ENCODE measurements around the gene POLE2.
"Not testable (repeated sequence)": the region's sequence is repeated elsewhere in the genome, so short reads cannot be mapped to it uniquely, and the experiment has no call there.

POLE2 gene

DNA sequence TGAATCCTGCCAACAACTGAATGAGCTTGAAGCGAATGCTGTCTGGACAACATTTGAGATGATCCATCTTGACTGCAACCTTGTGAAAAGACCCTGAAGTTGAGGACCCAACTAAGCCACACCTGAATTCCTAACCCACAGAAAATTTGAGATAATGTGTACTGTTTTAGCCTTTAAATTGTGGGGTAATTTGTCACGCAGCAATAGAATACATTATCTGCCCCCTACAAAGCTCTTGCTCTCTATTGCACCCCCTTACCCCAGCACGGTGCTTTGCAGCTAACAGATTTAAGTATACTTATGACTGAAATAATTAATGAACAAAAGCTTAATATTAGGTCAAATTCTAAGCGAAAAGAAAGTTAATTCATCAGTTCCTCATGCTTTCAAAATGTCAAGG lies 1.6 kb downstream of the POLE2 start:
- TF ChIP-seq, protein P1, sequence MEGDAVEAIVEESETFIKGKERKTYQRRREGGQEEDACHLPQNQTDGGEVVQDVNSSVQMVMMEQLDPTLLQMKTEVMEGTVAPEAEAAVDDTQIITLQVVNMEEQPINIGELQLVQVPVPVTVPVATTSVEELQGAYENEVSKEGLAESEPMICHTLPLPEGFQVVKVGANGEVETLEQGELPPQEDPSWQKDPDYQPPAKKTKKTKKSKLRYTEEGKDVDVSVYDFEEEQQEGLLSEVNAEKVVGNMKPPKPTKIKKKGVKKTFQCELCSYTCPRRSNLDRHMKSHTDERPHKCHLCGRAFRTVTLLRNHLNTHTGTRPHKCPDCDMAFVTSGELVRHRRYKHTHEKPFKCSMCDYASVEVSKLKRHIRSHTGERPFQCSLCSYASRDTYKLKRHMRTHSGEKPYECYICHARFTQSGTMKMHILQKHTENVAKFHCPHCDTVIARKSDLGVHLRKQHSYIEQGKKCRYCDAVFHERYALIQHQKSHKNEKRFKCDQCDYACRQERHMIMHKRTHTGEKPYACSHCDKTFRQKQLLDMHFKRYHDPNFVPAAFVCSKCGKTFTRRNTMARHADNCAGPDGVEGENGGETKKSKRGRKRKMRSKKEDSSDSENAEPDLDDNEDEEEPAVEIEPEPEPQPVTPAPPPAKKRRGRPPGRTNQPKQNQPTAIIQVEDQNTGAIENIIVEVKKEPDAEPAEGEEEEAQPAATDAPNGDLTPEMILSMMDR (IDR thresholded peaks at IDR 0.05; ENCODE audit: low read depth, low read length, missing control alignments), result no peak
- no peak overlapping the region; the same call in 1 of the 2 replicates for H3K4me3 ChIP-seq (ENCODE audit: low read depth, low read length)
- DNase-seq (ENCODE audit: low read depth), result no peak

DNA sequence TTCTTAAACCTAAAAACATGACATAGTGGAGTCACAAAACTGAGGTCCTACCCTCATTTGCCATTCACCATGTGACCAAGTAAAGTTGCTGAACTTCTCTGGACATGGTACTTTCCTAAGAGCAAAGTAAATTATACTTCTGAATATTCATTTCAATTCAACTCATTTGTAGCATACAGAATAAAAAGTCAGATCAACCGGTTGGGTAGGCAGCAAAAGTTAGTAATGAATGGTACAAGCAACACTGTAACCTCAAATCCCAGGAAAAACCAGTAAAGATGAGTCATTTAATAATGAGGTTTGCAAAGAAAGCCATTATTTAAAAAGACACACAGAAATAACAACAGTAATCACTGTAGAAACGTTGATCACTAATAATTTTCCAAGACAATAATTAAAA lies 8.7 kb downstream of the POLE2 start:
- DNase-seq (ENCODE audit: low read depth), result no peak
- H3K4me3 ChIP-seq (ENCODE audit: low read depth, low read length), result no peak overlapping the region
- TF ChIP-seq, protein P1 (IDR thresholded peaks at IDR 0.05; ENCODE audit: low read depth, low read length, missing control alignments), result no peak

DNA sequence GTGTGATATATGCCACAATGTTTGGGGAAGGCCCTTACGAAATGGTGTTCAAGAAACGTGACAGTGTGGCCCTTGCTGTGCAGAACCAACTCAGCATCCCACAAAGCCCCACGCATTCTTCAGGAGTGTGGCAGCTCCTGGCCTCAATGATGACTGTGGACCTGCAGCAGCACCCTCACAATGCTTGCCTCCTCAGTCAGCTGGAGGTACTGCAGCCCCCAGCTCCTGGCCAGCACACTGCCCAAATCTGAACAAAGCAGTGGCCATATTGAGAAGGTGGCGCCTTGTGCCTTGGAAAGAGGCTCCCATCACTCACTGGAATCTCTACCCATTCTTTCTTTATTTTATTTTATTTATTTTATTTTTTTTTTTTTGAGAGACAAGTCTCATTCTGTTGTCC lies 10.4 kb downstream of the POLE2 start:
- TF ChIP-seq, protein P1 (IDR thresholded peaks at IDR 0.05; ENCODE audit: low read depth, low read length, missing control alignments), result peak; percentile 43

GRCh38 chr14:49673586-49673985 lies 14.4 kb downstream of the POLE2 start:
- no peak overlapping the region for H3K4me3 ChIP-seq (ENCODE audit: low read depth, low read length)
- DNase-seq (ENCODE audit: low read depth), result no peak
- TF ChIP-seq, protein P1 (IDR thresholded peaks at IDR 0.05; ENCODE audit: low read depth, low read length, missing control alignments), result no peak

More for the DNA sequence above, 10.4 kb downstream of the POLE2 start:
- no peak overlapping the region for H3K4me3 ChIP-seq (ENCODE audit: low read depth, low read length)
- DNase-seq (ENCODE audit: low read depth), result no peak

DNA sequence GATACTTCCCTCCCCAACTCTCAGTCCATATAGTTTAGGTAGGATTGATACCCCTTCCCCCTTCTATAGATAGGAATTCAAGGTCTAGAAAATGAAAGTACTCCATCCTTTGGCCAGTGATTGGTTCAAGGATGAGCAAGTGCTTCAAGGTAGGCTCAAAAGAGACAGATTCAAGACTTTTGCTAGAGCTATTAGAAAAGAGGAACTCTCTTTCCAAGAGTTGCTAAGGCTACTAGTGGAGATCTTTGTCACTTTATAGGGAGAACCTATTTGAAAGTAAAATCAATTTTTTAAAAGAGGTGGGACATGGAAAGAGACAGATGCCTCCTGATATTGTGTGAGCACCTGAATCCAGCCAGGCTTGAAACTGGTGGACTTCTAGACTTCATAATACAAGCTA lies 17.5 kb downstream of the POLE2 start:
- H3K4me3 ChIP-seq (ENCODE audit: low read depth, low read length), result no peak overlapping the region
- DNase-seq (ENCODE audit: low read depth), result no peak
- TF ChIP-seq, protein P1 (IDR thresholded peaks at IDR 0.05; ENCODE audit: low read depth, low read length, missing control alignments), result no peak

DNA sequence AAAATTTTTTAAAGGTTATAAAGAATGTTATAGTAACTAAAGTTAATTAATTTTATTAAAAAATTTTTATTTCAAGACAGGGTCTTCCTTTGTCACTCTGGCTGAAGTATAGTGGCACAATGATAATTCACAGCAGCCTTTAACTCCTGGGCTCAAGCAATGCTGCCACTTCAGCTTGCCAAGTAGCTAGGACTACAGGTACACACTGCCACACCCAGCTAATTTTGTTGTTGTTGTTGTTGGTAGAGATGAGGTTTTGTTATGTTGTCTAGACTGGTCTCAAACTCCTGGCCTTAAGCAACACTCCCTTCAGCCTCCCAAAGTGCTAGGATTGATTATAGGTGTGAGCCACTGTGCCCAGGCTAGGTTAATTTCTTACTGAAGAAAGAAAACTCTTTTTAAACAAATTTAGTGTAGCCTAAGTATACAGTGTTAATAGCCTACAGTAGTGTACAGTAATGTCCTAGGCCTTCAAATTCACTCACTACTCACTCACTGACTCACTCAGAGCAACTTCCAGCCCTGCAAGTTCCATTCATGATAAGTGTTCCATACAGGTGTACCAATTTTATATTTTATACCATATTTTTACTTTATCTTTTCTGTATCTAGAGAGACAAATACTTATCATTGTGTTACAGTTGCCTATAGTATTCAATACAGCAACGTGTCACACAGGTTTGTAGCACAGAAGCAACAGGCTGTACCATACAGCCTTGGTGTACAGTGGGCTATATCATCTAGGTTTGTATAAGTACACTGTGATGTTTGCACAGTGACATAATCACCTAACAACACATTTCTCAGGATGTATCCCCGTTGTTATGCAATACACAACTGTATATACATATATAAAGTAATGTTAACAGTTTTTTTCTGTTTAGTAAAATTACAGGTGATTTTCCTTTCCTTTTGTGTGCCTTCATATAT lies 28.2 kb downstream of the POLE2 start:
- H3K4me3 ChIP-seq (ENCODE audit: low read depth, low read length), result no peak overlapping the region

GRCh38 chr14:49657500-49657899 lies 30.5 kb downstream of the POLE2 start:
- not testable (repeated sequence) for DNase-seq (ENCODE audit: low read depth); H3K4me3 ChIP-seq (ENCODE audit: low read depth, low read length)

More for the DNA sequence above, 28.2 kb downstream of the POLE2 start:
- TF ChIP-seq, protein P1 (IDR thresholded peaks at IDR 0.05; ENCODE audit: low read depth, low read length, missing control alignments), result no peak
- DNase-seq (ENCODE audit: low read depth), result no peak

Measured in GM12864 (cell line).